COR-L47 (cell line): ENCODE data around the gene IFT20.

Experiments
- DNase-seq: peaks from one replicate; lab custom pipeline; 2025; lab: John Stamatoyannopoulos, UW

IFT20 gene, protein sequence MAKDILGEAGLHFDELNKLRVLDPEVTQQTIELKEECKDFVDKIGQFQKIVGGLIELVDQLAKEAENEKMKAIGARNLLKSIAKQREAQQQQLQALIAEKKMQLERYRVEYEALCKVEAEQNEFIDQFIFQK

DNA sequence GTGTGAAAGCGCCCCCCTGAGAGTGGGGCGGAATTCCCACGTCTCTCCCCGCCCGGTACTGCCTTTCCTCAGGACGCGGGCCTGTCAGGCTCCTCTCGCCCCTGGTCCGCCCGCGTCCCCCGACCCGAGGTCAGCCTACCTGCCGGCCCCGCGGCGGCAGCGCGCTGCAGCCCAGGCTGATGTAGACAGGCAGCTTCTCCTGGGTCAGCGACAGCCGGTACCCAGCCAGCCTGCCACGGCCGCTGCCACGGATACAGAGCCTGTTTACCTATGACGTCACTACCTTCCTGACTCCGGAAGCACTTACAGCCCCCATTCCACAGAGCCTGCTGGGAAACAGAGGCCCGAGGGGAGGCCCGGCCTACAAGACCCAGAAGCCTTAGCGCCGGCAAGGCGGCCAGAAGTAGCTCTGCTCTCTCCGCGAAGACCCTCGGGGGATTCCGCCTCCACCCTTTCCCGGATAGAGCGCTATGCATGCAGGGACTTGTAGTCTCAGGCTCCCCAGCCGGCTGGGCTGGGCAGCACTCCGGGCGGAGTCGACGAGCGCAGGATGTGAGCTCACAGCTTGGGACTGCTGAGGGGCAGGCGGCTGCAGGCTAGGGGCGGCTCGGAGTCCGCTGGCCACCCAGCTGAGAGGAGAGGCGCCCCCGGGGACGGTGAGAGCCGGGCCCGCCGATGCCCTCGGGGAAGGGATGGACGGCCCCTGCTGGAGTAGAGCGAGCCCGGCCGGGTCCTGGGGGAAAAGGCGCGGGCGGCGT is at the start of gene IFT20, which contains the start of gene TNFAIP1:
IFT20 (minus strand) TSS at position 272 of the 758 bp plus-strand sequence. CDS start 3,487 bp downstream, outside the sequence.
TNFAIP1 (plus strand) TSS at position 561 of the 758 bp plus-strand sequence. CDS start 3,761 bp downstream, outside the sequence.
- peak; percentile 99 for DNase-seq

DNA sequence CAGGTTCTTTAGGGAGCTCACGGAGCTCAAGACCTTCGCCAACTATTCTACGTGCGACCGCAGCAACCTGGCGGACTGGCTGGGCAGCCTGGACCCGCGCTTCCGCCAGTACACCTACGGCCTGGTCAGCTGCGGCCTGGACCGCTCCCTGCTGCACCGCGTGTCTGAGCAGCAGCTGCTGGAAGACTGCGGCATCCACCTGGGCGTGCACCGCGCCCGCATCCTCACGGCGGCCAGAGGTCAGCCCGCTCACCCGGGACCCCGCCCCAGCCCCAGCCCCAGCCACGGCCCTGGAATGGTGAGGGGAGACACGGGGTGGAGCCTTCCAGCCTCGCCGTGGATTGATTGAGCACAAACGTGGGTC is 49.7 kb upstream of the IFT20 start:
- DNase-seq: no peak

DNA sequence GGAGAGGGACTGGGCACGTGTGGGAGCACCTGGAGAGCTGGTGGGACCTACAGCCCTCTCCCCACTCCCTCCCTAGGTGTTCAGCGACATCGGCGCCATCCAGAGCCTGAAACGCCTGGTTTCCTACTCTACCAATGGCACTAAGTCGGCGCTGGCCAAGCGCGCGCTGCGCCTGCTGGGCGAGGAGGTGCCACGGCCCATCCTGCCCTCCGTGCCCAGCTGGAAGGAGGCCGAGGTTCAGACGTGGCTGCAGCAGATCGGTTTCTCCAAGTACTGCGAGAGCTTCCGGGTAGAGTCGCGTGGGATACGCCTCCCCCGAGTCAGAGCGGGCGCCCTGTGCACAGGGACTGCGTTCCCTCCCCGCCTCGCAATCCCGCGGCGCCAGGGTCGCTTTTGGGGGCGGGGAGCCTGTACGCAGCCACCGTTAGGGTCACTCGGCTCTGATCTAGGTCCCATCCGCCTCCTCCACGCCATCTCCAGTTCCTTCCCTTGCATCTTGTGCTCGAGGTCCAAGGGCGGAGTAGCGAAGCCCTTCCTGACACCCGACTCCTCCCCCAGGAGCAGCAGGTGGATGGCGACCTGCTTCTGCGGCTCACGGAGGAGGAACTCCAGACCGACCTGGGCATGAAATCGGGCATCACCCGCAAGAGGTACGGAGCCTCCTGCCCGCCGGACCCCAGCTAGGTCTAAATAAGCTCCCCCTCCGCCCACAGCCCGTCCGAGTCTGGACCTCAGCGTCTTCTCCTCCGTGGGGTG is 49.2 kb upstream of the IFT20 start:
- peak; percentile 74 for DNase-seq

DNA sequence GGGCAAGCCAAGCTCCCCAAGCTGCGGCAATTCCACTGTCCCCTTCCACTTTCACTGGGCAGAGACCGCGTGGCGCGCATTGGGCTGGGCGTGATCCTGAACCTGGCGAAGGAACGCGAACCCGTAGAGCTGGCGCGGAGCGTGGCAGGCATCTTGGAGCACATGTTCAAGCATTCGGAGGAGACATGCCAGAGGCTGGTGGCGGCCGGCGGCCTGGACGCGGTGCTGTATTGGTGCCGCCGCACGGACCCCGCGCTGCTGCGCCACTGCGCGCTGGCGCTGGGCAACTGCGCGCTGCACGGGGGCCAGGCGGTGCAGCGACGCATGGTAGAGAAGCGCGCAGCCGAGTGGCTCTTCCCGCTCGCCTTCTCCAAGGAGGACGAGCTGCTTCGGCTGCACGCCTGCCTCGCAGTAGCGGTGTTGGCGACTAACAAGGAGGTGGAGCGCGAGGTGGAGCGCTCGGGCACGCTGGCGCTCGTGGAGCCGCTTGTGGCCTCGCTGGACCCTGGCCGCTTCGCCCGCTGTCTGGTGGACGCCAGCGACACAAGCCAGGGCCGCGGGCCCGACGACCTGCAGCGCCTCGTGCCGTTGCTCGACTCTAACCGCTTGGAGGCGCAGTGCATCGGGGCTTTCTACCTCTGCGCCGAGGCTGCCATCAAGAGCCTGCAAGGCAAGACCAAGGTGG is 46.0 kb upstream of the IFT20 start:
- DNase-seq: no peak

DNA sequence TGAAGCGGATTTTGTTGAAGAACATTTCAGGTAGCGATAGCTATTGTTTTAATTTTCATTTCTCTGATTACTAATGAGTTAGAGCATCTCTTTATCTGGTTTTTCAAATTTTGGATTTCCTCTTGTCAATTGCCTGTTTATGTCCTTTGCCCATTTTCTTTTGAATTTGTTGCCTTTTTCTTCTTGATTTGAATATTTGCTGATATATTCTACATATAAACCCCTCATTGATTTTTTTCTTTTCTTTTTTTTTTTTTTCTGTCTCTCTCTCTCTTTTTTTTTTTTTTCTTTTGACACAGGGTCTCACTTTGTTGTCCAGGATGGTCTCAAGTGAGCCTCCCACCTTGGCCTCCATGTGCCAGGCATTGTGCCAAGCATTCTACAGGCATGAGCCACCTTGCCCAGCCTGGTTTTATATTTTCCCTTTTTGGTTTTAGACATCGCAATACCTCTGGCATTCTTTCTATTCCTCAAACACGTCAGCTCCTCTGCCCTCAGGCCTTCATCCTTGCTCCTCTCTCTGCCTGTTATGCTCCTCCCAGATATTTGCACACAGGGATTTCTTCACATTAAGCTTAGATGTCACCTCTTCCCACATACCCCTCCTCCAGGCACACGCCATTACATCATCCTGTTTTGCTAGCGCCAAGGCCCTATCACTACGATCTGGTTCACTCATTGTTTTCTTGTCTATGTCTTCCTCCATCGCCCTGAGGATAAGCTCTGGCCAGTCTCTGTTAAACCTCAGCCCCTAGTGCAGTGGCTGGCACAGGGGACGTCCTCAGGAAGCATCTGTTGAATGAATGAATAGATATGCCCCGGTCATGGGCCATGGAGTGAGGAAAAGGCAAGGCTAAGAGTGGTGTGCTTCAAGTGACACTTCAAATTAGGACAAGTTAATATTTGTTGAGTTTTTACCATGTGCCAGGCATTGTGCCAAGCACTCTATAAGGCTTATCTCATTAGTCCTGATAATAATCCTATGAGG is 44.8 kb upstream of the IFT20 start:
- DNase-seq: no peak

DNA sequence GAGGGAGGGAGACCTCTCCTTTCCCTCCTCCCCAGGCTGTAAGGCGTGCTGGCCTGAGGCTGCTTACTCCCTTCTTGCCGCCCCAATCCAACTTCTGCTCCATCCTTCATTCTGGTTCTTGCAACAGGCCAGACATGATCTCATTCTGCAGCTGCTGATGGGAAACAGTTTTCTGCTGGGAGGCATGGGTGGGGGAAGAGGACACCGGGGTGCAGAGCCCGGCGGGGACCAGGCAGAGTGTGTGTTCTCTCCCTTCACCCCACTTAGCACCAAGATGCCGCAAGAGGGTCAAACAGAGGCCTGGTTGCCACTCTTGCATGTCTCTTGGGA is 37.6 kb upstream of the IFT20 start:
- DNase-seq: no peak

DNA sequence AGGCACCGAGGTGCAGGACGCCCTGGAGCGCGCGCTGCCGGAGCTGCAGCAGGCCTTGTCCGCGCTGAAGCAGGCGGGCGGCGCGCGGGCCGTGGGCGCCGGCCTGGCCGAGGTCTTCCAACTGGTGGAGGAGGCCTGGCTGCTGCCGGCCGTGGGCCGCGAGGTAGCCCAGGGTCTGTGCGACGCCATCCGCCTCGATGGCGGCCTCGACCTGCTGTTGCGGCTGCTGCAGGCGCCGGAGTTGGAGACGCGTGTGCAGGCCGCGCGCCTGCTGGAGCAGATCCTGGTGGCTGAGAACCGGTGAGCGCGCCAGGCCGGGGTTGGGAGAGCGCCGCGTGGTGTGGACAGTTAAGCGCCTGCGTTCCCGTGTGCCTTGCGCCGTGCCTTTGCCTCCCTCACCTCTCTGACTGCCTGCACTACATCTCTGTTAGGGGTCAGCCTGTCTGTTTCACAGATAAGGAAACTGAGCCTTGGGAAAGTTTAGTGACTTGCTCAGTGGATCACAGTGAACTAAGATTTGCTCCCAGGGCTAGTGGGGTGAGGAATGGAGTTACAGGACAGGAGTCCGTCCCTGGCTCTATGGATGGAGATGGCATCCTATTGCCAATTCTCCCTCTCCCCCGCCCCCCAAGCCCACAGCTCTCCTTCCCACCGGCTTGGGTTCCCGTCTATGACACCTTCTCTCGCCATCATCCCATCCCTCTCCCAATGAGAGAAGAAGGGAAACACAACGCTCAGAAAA is 37.1 kb upstream of the IFT20 start:
- peak; percentile 27 for DNase-seq

DNA sequence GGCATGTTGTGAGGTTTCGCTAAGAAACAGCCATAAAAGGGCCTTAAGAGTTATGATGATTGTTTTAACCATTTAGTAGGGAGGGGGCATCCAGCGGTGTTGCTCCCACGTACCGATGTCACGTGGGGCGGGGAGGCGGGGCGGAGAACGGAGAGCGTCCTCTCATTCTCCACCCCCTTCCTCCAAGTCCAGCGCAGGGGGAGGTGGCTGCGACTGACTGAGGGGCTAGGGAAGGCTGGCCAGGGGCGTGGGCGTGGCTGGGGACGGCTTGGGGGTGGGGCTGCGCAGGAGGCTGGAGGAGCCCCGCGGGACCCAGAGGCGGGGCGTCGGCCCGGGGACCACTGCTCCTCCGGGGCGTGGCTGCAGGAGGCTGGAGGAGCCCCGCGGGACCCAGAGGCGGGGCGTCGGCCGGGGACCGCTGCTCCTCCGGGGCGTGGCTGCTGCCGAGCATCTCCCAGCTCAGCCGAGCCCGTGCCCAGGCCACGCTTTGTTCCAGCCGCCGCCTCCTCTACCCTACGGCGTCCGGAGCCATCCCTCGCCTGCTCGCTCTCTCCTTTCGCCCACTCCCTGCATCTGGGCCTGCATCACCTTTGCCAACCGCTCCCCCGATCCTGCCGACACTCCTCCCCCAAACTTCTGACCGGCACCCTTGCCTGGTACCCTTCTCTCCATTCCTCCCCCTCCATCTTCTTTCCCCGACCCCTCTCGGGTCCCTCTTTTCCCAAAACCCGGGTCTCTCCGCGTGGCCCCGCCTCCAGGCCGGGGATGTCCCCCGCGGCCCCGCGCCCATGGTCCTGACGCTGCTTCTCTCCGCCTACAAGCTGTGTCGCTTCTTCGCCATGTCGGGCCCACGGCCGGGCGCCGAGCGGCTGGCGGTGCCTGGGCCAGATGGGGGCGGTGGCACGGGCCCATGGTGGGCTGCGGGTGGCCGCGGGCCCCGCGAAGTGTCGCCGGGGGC is 36.3 kb upstream of the IFT20 start, which contains the start of gene SARM1:
SARM1 (plus strand) TSS at position 450 of the 958 bp plus-strand sequence; CDS start at position 789, 339 bp downstream.
- DNase-seq: peak; percentile 95

DNA sequence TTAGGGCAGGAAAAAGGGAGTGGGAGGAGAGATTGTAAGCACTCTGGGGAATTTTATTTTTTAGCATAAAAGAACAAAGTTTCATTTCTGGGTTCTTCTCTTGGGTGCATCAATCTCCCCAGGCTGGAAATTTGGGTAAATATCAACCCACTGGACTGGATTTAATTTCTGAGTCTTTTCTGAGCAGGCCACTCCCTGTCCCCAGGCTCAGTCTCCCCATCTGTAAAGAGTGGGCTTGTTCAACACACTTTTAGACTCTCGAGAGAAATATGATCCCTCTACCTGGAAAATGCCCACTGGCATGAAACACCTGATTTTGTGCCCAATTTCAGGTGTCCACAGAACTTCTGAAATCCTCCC is 35.5 kb upstream of the IFT20 start:
- no peak for DNase-seq

DNA sequence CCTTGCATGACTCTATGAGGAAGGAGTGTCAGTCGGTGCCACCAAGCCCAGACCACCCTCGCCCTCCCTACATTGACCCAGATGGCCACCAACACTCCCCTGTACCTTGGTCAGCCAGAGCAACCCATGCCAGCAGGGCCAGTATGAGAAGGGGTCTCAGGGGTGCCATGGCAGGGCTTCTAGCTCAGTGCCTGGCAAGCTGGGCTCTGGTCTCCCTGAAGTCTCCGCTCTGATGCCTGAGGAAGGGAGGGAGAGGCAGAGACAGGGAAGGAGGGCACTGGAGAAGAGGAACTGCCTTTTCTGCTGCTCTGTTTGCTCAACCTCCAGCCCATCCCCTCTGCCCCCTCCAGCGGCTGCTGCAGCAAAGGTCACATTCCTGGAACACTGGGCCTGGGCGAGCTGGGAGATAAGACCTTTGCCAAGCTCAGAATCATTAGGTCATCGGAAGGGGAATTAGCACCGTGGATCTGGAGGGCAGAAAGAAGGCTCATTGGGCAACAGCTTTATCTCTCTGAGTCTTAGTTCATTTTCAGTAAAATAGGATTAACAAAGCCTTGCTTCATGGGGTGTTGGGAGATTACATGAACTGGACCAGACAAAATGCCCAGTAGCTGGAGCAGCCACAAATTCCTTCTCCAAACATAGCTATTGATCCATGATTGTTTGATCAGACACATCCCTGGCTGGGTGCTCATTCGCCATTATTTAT is 34.9 kb upstream of the IFT20 start, which contains the start of gene VTN:
VTN (minus strand) TSS at position 273 of the 709 bp plus-strand sequence; CDS start at position 169, 104 bp downstream.
- DNase-seq: no peak

DNA sequence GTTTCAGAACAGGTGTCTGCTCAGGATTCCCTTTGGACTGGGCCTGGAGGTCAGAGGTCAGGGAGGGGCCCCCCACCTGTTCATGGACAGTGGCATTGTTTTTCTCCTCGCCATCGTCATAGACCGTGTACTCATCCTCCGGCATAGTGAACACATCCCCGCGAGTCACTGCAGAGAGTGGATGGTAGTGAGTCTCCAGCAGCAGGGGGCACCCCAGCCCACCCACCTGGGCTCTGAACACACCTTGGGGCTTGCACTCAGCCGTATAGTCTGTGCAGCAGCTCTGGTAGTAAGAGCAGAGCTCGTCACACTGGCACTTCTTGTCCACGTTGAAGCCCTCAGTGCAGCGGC is 34.4 kb upstream of the IFT20 start:
- no peak for DNase-seq

DNA sequence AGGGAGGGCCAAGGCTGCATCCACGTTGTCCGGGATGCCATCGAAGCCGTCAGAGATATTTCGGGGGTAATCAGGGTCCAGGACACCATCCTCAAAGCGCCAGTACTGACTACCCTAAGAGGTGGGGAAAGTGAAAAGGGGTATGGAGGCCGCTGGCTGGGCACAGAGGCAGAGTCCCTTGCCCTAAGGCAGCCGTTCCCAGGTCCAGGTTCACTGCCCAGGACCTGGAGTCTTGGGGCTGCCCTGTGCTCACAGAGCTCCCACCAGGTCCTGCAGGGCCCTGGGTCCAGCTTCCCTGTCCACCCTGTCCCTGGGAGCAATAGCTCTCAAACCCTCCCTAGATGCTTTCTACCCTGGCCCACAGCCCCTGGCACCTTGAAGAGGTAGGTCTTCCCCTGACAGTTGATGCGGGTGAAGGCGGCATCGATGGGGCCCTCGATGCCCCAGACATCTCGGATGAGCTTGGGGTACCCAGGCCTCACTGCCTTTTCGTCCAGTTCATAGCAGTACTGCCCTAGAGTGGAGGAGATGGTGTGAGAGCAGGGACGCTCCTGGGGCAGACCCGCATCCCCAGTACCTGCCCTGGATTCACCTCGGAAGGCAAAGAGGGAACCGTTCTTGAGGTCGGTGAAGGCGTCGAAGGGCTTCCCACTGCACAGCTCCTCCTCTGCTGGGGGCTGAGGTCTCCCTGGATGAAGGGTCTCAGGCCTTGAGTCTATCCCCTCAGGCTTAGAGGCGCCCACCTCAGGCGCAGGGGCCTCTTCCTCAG is 33.8 kb upstream of the IFT20 start:
- DNase-seq: no peak

DNA sequence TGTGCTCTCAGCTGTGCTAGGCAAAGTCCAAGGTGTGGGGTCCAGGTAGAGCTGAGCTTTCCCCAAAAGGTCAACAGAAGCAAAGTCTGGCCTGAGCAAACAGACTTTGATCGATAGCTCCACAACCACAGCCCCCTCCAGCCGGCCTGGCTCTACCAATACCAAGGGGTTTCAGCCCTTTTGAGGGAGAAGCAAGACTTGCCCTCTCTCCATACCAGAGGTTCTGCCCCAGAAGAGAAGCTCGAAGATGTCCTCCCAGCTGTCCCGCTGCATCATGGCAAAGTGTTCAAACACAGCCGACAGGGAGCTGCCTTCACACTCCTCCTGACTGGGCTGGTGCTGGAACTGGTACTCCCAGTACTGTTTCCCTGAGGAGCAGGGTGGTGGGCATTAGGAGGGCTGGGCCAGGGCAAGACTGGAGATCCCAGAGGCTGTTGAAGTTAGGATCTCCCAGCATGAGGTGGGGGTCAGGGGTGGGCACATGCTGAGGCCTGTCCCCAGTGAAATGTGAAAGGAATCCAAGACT is 33.1 kb upstream of the IFT20 start:
- no peak for DNase-seq

DNA sequence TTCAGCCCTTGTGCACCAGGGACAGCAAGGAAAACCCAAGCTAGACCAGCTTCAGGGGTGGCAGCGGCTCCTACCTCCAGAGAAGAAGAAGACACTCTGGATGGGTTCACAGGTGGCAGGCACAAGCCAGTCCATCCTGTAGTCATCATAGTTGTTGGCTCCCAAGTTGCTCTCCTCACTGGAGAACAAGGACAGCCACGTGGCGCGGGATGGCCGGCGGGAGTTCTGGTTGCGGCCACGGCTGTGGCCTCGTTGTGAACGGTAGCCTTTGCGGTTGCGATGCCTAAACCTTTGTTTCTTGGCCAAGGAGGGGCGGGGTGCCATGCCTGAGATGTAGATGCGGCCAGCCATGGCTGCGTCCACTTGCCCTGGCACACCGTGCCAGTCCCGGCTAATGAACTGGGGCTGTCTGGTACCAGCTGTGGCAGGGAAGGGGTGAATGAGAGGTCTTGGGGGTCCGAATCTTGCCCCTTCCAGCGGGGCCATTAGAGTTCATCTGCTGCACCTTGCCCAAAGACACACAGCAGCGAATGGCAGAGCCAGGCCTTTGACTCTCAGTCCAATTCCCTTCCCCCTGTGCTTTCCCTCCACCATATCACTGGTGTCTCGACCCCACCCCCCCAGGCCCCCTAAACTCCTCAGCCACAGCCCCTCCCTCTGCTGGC is 32.5 kb upstream of the IFT20 start:
- no peak for DNase-seq

DNA sequence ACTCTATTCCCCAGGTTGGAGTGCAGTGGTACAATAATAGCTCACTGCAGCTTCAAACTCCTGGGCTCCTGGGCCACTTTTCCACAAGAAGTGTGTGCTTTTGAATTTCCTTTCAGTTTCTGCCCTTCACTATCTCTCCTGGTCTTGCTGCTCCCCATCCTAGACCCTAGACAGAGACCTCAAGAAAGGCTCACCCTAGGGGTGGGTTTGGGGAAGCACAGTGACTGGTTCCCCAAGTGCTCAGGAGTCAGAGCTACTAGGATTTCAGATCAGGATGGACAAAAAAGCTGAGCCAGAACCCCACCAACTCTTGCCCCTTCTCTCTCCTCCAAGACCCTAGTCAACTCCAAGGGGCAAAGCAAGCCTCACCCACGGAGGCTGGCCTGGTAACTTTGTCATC is 31.3 kb upstream of the IFT20 start:
- no peak for DNase-seq

DNA sequence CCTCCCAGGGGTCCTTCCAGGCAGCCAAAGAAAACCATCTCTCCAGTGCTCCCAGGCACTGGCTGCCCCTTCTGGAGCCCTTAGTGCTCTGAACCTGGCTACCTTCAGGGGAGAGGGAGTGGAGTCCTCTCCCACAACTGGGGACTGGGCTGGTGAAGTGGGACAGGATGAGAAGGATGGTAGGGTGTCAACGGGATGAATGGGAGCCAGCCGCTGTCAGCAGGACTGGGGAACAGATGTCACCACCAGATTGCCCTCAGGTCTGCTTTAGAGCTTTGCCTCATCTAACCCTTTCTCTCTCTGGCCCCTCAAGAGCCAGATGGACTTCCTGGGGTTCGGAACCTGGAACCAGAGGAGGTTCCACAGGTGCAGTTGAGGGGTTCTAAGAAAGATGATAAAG is 30.2 kb upstream of the IFT20 start:
- DNase-seq: no peak
